K562 (cell line): ENCODE results near the gene ABCA7. TPM values are rescaled to one million over a fixed set of nuclear protein-coding genes. Genes with fewer than 3 reads are reported as not detected.

Experiments used
- ATAC-seq: fragments of 200-7000 bp; cut with Tn5 transposase; 3 replicates; pipeline ENCODE4 v1.9.1; 2020; ENCODE audit warnings: moderate library complexity
- BruUV-seq: library from RNA; stranded (reverse); fragments of 400-500 nt; replicated peaks from 2 replicates; lab custom pipeline; 2021; lab: Mats Ljungman, UMichigan
- CTCF ChIA-PET: fragments of 300-600 bp; formaldehyde crosslinking; extraction: SDS; loops from one replicate; lab custom pipeline; 2021; ENCODE audit warnings: low intra/inter-chr PET ratio; lab: Yijun Ruan, JAX
- POLR2A ChIA-PET: fragments of 300-600, 350-650 bp; sonication (Branson Sonifier 250); formaldehyde crosslinking; extraction: SDS; loops from one replicate; lab custom pipeline; 2021; ENCODE audit warnings: antibody characterized with exemption, inconsistent platforms; lab: Yijun Ruan, JAX
- DNase-seq, 4 experiments: peaks; one replicate each; pipeline versions ENCODE4 v3.0.0 to v3.0.0-alpha.2; 2011 to 2018; ENCODE audit warnings: low spot score in 3 of 4, mixed read lengths in 3 of 4; ENCODE audit errors: extremely low read depth in 1 of 4
- FAIRE-seq: peaks from 2 replicates; lab custom pipeline; 2011; peaks lifted over from hg19 to GRCh38; lab: Jason Lieb, UNC
- H2AFZ ChIP-seq: 2 replicates; pipeline ENCODE4 v1.6.0; 2011; ENCODE audit warnings: low read depth, low read length, control low read depth, inconsistent platforms
- H3K27ac ChIP-seq: fragments of 200-600 bp; 3 replicates; pipeline ENCODE4 v1.8.0; 2011; ENCODE audit warnings: low read depth, mild to moderate bottlenecking, control low read depth, inconsistent platforms, low read length, moderate library complexity, mixed read lengths; ENCODE audit errors: extremely low read depth
- H3K27me3 ChIP-seq, 2 experiments: fragments of 300-600 bp in 1 of 2; 2 replicates in 1 of 2; 3 replicates in 1 of 2; pipeline versions ENCODE4 v1.6.0 to v1.8.0; 2011; ENCODE audit warnings: inconsistent platforms in 2 of 2, low read length in 2 of 2, mild to moderate bottlenecking in 1 of 2, mixed read lengths in 1 of 2, moderate library complexity in 1 of 2; ENCODE audit not compliant: control insufficient read depth in 2 of 2, insufficient read depth in 2 of 2
- H3K36me3 ChIP-seq: fragments of 300-600 bp; 3 replicates; pipeline ENCODE4 v1.8.0; 2011; ENCODE audit warnings: mild to moderate bottlenecking, low read length, inconsistent platforms; ENCODE audit not compliant: control insufficient read depth, insufficient read depth
- H3K4me1 ChIP-seq, 2 experiments: fragments of 200-600 bp in 1 of 2; replicated peaks in 1 of 2; 2 replicates in 1 of 2; 3 replicates in 1 of 2; pipeline versions ENCODE4 v1.5.1 to v1.8.0; 2011; ENCODE audit warnings: inconsistent platforms in 2 of 2, low read length in 2 of 2, mild to moderate bottlenecking in 1 of 2, mixed read lengths in 1 of 2, moderate library complexity in 1 of 2; ENCODE audit not compliant: control insufficient read depth in 2 of 2, insufficient read depth in 2 of 2
- H3K4me2 ChIP-seq: 2 replicates; pipeline ENCODE4 v1.6.1; 2011; ENCODE audit warnings: low read length, control low read depth, inconsistent platforms, mixed read lengths; ENCODE audit not compliant: insufficient read depth
- H3K4me3 ChIP-seq: fragments of 200-600 bp; sonication (generic), shearing (Covaris generic); 2 replicates; pipeline ENCODE4 v1.5.1; 2016; ENCODE audit warnings: control low read depth, inconsistent platforms
- H3K79me2 ChIP-seq: fragments of 200-600 bp; 3 replicates; pipeline ENCODE4 v1.8.0; 2011; ENCODE audit warnings: low read length, inconsistent platforms; ENCODE audit not compliant: control insufficient read depth, insufficient read depth
- H3K9ac ChIP-seq, 2 experiments: 2 replicates each; pipeline versions ENCODE4 v1.6.0 to v1.6.1; 2011; ENCODE audit warnings: low read depth in 2 of 2, low read length in 2 of 2, control low read depth in 1 of 2, inconsistent platforms in 1 of 2, mild to moderate bottlenecking in 1 of 2, mixed read lengths in 1 of 2; ENCODE audit not compliant: insufficient read depth in 1 of 2
- H3K9me1 ChIP-seq: one replicate; pipeline ENCODE4 v1.6.0; 2011; ENCODE audit warnings: inconsistent platforms, mild to moderate bottlenecking, low read length, moderate library complexity; ENCODE audit not compliant: control insufficient read depth, insufficient read depth
- H3K9me3 ChIP-seq: replicated peaks from 2 replicates; pipeline ENCODE4 v1.5.1; 2011; ENCODE audit warnings: low read depth, low read length, inconsistent platforms; ENCODE audit not compliant: control insufficient read depth, insufficient read depth
- H4K20me1 ChIP-seq: replicated peaks from 2 replicates; pipeline ENCODE4 v1.6.1; 2011; ENCODE audit warnings: low read length, inconsistent platforms, mixed read lengths; ENCODE audit not compliant: control insufficient read depth, insufficient read depth
- CBFB ChIP-seq: sonication (generic); formaldehyde crosslinking; IDR thresholded peaks from 2 replicates; pipeline ENCODE4 v1.4.0; 2020; ENCODE audit warnings: mild to moderate bottlenecking, missing genetic modification reagents
- CEBPG ChIP-seq, 3 experiments: fragments of 200-800 bp in 1 of 3; sonication (Bioruptor generic) in 1 of 3; sonication (generic) in 1 of 3; formaldehyde crosslinking in 1 of 3; IDR thresholded peaks in 2 of 3; conservative IDR thresholded peaks in 1 of 3; 2 replicates each; pipeline versions ENCODE4 v1.6.1 to v1.8.0; 2016 to 2022; ENCODE audit warnings: missing compliant biosample characterization in 2 of 3, missing genetic modification characterization in 2 of 3, mild to moderate bottlenecking in 1 of 3, missing genetic modification reagents in 1 of 3
- GMEB1 ChIP-seq: fragments of 250-450 bp; sonication (Bioruptor Pico); IDR thresholded peaks from 2 replicates; pipeline ENCODE4 v1.4.0; 2020; ENCODE audit warnings: mild to moderate bottlenecking
- HMG20A ChIP-seq: fragments of 450-650 bp; formaldehyde crosslinking; conservative IDR thresholded peaks from 2 replicates; pipeline ENCODE4 v1.4.0; 2020; ENCODE audit warnings: mild to moderate bottlenecking, mixed read lengths
- IRF2 ChIP-seq: sonication (generic); formaldehyde crosslinking; IDR thresholded peaks from 2 replicates; pipeline ENCODE4 v1.8.1; 2022; ENCODE audit warnings: mild to moderate bottlenecking, missing genetic modification reagents
- LEF1 ChIP-seq: fragments of 450-650 bp; IDR thresholded peaks from 2 replicates; pipeline ENCODE4 v1.6.1; 2016; ENCODE audit warnings: mild to moderate bottlenecking
- MCM5 ChIP-seq: fragments of 450-650 bp; IDR thresholded peaks from 2 replicates; pipeline ENCODE4 v1.6.1; 2016; ENCODE audit warnings: low read depth
- MTA2 ChIP-seq: fragments of 450-650 bp; IDR thresholded peaks from 2 replicates; pipeline ENCODE4 v1.6.1; 2016; ENCODE audit warnings: low read depth
- MXI1 ChIP-seq: IDR thresholded peaks from 2 replicates; pipeline ENCODE4 v1.6.1; 2011; ENCODE audit warnings: low read depth, mild to moderate bottlenecking, improper control_type of control experiment, low read length
- NFE2 ChIP-seq: IDR thresholded peaks from 2 replicates; pipeline ENCODE4 v1.6.1; 2014; ENCODE audit warnings: antibody characterized with exemption, low read depth
- NFYB ChIP-seq: IDR thresholded peaks from 2 replicates; pipeline ENCODE4 v1.6.1; 2011; ENCODE audit warnings: mild to moderate bottlenecking, moderate library complexity; ENCODE audit not compliant: insufficient read length; ENCODE audit errors: extremely low read depth
- TCF7L2 ChIP-seq: fragments of 150-350 bp; IDR thresholded peaks from 2 replicates; pipeline ENCODE4 v1.6.1; 2016; ENCODE audit warnings: low read depth, mild to moderate bottlenecking, low read length, moderate library complexity
- ZKSCAN3 ChIP-seq: fragments of 250-450 bp; sonication (Bioruptor Pico); IDR thresholded peaks from 2 replicates; pipeline ENCODE4 v1.4.0; 2020
- ZNF436 ChIP-seq: fragments of 250-450, 450-650 bp; sonication (Bioruptor Pico); formaldehyde crosslinking; IDR thresholded peaks from 2 replicates; pipeline ENCODE4 v1.7.0; 2020; ENCODE audit warnings: mild to moderate bottlenecking
- ZNF511 ChIP-seq: sonication (generic); formaldehyde crosslinking; IDR thresholded peaks from 2 replicates; pipeline ENCODE4 v1.8.0; 2022; ENCODE audit warnings: mild to moderate bottlenecking, missing genetic modification reagents
- ZNF518B ChIP-seq: fragments of 250-450 bp; sonication (Bioruptor Pico); IDR thresholded peaks from 2 replicates; pipeline ENCODE4 v1.5.0; 2021; ENCODE audit warnings: mild to moderate bottlenecking, moderate library complexity
- ZSCAN32 ChIP-seq: fragments of 450-650 bp; formaldehyde crosslinking; IDR thresholded peaks from 2 replicates; pipeline ENCODE4 v1.4.0; 2020; ENCODE audit warnings: mild to moderate bottlenecking, moderate library complexity
- WGBS: fragments of 100-300 bp; shearing (Covaris generic); methylation state at CpG from one replicate; pipeline ENCODE4 v1.1.6; 2016; ENCODE audit warnings: low coverage, mixed read lengths; ENCODE audit not compliant: insufficient coverage; ENCODE audit errors: missing lambda C conversion rate; 5-methylcytosine and 5-hydroxymethylcytosine counted together
- in situ Hi-C: fragments of 300-500 bp; cut with MboI; formaldehyde crosslinking; loops from 4 replicates; pipeline ENCODE4 v1.15.0; 2018; ENCODE audit warnings: inconsistent platforms, mixed read lengths
- intact Hi-C: fragments of 100-400 bp; cut with micrococcal nuclease; formaldehyde crosslinking; loops from 2 replicates; pipeline ENCODE4 v1.14.2; 2022
- polyA plus RNA-seq, 8 experiments: library from polyadenylated mRNA; depleted of rRNA in 4 of 8; stranded (reverse) in 5 of 8; unstranded in 3 of 8; fragments of >200 nt; fragmentation: Nextera tagmentation in 2 of 8; fragmentation: Illumina TruSeq in 1 of 8; extraction: Ambion mirVana in 2 of 8; extraction: Trizol in 1 of 8; gene quantifications; 2 replicates each; pipeline versions ENCODE4 v1.2.1 to v1.2.3, GENCODE V29; 2011 to 2014; ENCODE audit warnings: inconsistent platforms in 1 of 8, missing spikeins in 1 of 8
- total RNA-seq, 7 experiments: library from RNA; depleted of rRNA in 6 of 7; stranded (reverse); fragments of >200 nt in 6 of 7; fragmentation: Illumina TruSeq in 2 of 7; extraction: Trizol in 2 of 7; gene quantifications; 2 replicates each; pipeline versions ENCODE4 v1.2.1 to v1.2.3, GENCODE V29; 2011 to 2021; ENCODE audit warnings: low replicate concordance in 1 of 7

Gene ABCA7
- total and polyA plus RNA-seq, 9 of the 15 experiments (the other 6 are each of a cell fraction or from before 2014, with no cell fraction given), result 2.3 to 96.1 (median 31.2) TPM

- peak overlapping the region; percentile 53 for H3K4me2 ChIP-seq
- no peaks in the 10 kb centered on the region for H3K9me1 ChIP-seq
- H3K9me3 ChIP-seq, result no peaks in the 10 kb centered on the region
- DNase-seq (peak; percentile 87 to 91 (median 88)), FAIRE-seq (peak; percentile 51), ATAC-seq (peak; percentile 88)
- H4K20me1 ChIP-seq, result no peaks in the 10 kb centered on the region
- H3K27ac ChIP-seq, result peak overlapping the region; percentile 78
- peaks cover 9 to 83% of the 10 kb centered on the region in 2 experiments for H3K4me1 ChIP-seq
- intact Hi-C loops (loop anchor here (2.0 to 5.0 kb wide), 2 partner anchors 80 to 128 kb away; partner anchors contain the start of gene ATP5F1D), in situ Hi-C loops (no loop called here)
- H3K27me3 ChIP-seq, result no peaks in the 10 kb centered on the region
- ChIA-PET POLR2A (interaction anchor here (0.7 to 2.3 kb wide), 7 partner anchors 9 to 156 kb away, joined by 3 to 14 read pairs (median 4); partner anchors contain the start of genes CIRBP and GPX4), CTCF (interaction anchor here (0.6 to 3.8 kb wide), 4 partner anchors 80 to 128 kb away, joined by 3 to 21 read pairs (median 14); partner anchors contain the start of gene ATP5F1D)
- 32% methylated on average over 32 of the region's 71 CpGs for WGBS
- H3K79me2 ChIP-seq, result peaks cover 3% of the 10 kb centered on the region; the same call in 1 of the 3 replicates
- BruUV-seq, result no TSS peak
- peak overlapping the region; percentile 36 to 91 for H3K9ac ChIP-seq
- peaks cover 70% of the 10 kb centered on the region; the same call in 2 of the 3 replicates for H3K36me3 ChIP-seq
- no peak overlapping the region for H3K4me3 ChIP-seq
- H2AFZ ChIP-seq, result peak overlapping the region; percentile 62
- TF ChIP-seq ZSCAN32 (CRISPR knock-in tag) (no peak), ZNF518B (no peak), ZNF436 (CRISPR knock-in tag) (no peak), CBFB (0 out of 2 replicates have a peak, but pooled peaks have one; percentile 1), NFE2 (no peak), ZNF511 (CRISPR knock-in tag) (no peak), ZKSCAN3 (CRISPR knock-in tag) (no peak), MTA2 (no peak), NFYB (no peak), MXI1 (no peak), TCF7L2 (no peak), IRF2 (CRISPR knock-in tag) (no peak), GMEB1 (CRISPR knock-in tag) (no peak), HMG20A (no peak), CEBPG (CRISPR knock-in tag; IDR thresholded peaks at IDR 0.05) (no peak), CEBPG (tag; conservative IDR thresholded peaks at IDR 0.05 in 1 of 2, IDR thresholded peaks at IDR 0.05 in 1 of 2) (no peak), LEF1 (no peak), MCM5 (no peak)
Observed at GRCh38 chr19:1112268-1113029, 72.5 kb downstream of the ABCA7 start.
